ENCODE data around the gene RNU6-8. TPM values are rescaled to one million over a fixed set of nuclear protein-coding genes. Genes with fewer than 3 reads are reported as not detected.

Gene RNU6-8
- total RNA-seq, 2 donors from 2014 or later, result not detected

GRCh38 chr14:32217301-32217700 lies 14.2 kb upstream of the RNU6-8 start:
- DNase-seq (ENCODE audit: low spot score) (no peak), ATAC-seq (ENCODE audit: insufficient number of reproducible peaks, low FRiP score, low read depth) (no peak)
- Histone ChIP-seq H3K4me3 (no peak overlapping the region), H3K36me3 (no peaks in the 10 kb centered on the region), H3K4me1 (ENCODE audit: control insufficient read depth in 1 of 2, low read depth in 2 of 2) (no peaks in the 10 kb centered on the region), H3K27ac (no peak overlapping the region), H3K9me3 (no peaks in the 10 kb centered on the region), H3K27me3 (replicated peaks; ENCODE audit: insufficient read depth) (no peaks in the 10 kb centered on the region)
- no peak for TF ChIP-seq CTCF (IDR thresholded peaks at IDR 0.05)

GRCh38 chr14:32212833-32213232 lies 9.8 kb upstream of the RNU6-8 start:
- DNase-seq (ENCODE audit: low spot score) (no peak), ATAC-seq (ENCODE audit: insufficient number of reproducible peaks, low FRiP score, low read depth) (no peak)
- no peaks in the 10 kb centered on the region for H3K36me3 ChIP-seq
- H3K4me3 ChIP-seq, result no peak overlapping the region
- no peak for TF ChIP-seq CTCF (IDR thresholded peaks at IDR 0.05)
- no peak overlapping the region for H3K27ac ChIP-seq
- no peaks in the 10 kb centered on the region for H3K9me3 ChIP-seq
- no peaks in the 10 kb centered on the region for H3K27me3 ChIP-seq (replicated peaks; ENCODE audit: insufficient read depth)
- H3K4me1 ChIP-seq (ENCODE audit: control insufficient read depth in 1 of 2, low read depth in 2 of 2), result no peaks in the 10 kb centered on the region

- H3K27me3 ChIP-seq (replicated peaks; ENCODE audit: insufficient read depth), result no peaks in the 10 kb centered on the region
- H3K4me3 ChIP-seq, result no peak overlapping the region
- H3K4me1 ChIP-seq (ENCODE audit: control insufficient read depth in 1 of 2, low read depth in 2 of 2), result no peaks in the 10 kb centered on the region
- TF ChIP-seq CTCF (IDR thresholded peaks at IDR 0.05), result no peak
- no peaks in the 10 kb centered on the region for H3K9me3 ChIP-seq
- no peak overlapping the region for H3K27ac ChIP-seq
- H3K36me3 ChIP-seq, result no peaks in the 10 kb centered on the region
- DNase-seq (ENCODE audit: low spot score) (no peak), ATAC-seq (ENCODE audit: insufficient number of reproducible peaks, low FRiP score, low read depth) (no peak)
Measured at GRCh38 chr14:32211068-32211404, 8.0 kb upstream of the RNU6-8 start.

GRCh38 chr14:32209471-32209870 lies 6.4 kb upstream of the RNU6-8 start:
- Histone ChIP-seq H3K36me3 (no peaks in the 10 kb centered on the region), H3K27ac (no peak overlapping the region), H3K27me3 (replicated peaks; ENCODE audit: insufficient read depth) (no peaks in the 10 kb centered on the region), H3K9me3 (no peaks in the 10 kb centered on the region), H3K4me3 (no peak overlapping the region), H3K4me1 (ENCODE audit: control insufficient read depth in 1 of 2, low read depth in 2 of 2) (no peaks in the 10 kb centered on the region)
- no peak for DNase-seq (ENCODE audit: low spot score)
- ATAC-seq (ENCODE audit: insufficient number of reproducible peaks, low FRiP score, low read depth), result no peak
- no peak for TF ChIP-seq CTCF (IDR thresholded peaks at IDR 0.05)

- Histone ChIP-seq H3K4me1 (ENCODE audit: control insufficient read depth in 1 of 2, low read depth in 2 of 2) (no peaks in the 10 kb centered on the region), H3K27me3 (replicated peaks; ENCODE audit: insufficient read depth) (no peaks in the 10 kb centered on the region), H3K27ac (no peak overlapping the region), H3K9me3 (no peaks in the 10 kb centered on the region), H3K4me3 (no peak overlapping the region), H3K36me3 (no peaks in the 10 kb centered on the region)
- no peak for TF ChIP-seq CTCF (IDR thresholded peaks at IDR 0.05)
- ATAC-seq (ENCODE audit: insufficient number of reproducible peaks, low FRiP score, low read depth) (no peak), DNase-seq (ENCODE audit: low spot score) (no peak)
Measured at GRCh38 chr14:32208490-32208889, 5.4 kb upstream of the RNU6-8 start.

Measured in thoracic aorta (tissue), 2 donors.